T1000 (cell line): ENCODE data around the gene DGLUCY.
"Not testable (repeated sequence)": the region's sequence is repeated elsewhere in the genome, so short reads cannot be mapped to it uniquely, and the experiment has no call there.

Source experiments
- DNase-seq: peaks from one replicate; lab custom pipeline; 2025; ENCODE audit warnings: mixed read lengths; lab: John Stamatoyannopoulos, UW

Gene DGLUCY

DNA sequence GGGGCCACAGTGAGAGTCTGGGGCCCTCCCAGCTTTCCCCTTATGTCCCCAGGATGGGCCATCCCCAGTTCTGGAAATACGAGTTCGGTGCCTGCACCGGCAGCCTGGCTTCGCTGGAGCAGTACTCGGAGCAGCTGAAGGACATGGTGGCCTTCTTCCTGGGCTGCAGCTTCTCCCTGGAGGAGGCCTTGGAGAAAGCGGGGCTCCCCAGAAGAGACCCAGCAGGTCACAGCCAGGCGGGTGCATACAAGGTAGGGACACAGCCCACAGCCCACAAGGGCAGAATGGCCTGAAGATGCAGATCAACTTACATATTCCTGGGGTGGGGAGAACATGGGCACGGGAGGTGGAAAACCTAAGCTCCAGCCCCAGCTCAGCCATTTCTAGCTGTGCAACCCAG, 56.1 kb downstream of the DGLUCY start:
- no peak for DNase-seq

GRCh38 chr14:91170504-91171121, 56.7 kb downstream of the DGLUCY start:
- no peak for DNase-seq

GRCh38 chr14:91171291-91171690, 57.4 kb downstream of the DGLUCY start:
- no peak for DNase-seq

- DNase-seq = peak; percentile 62
These were observed 59.4 kb downstream of the DGLUCY start for GRCh38 chr14:91173221-91173670.

- no peak for DNase-seq
These were observed 60.0 kb downstream of the DGLUCY start for GRCh38 chr14:91173904-91174303.

- no peak for DNase-seq
These were observed 61.7 kb downstream of the DGLUCY start for GRCh38 chr14:91175291-91176201.

GRCh38 chr14:91177073-91178034, 63.5 kb downstream of the DGLUCY start:
- peak; percentile 24 for DNase-seq

DNA sequence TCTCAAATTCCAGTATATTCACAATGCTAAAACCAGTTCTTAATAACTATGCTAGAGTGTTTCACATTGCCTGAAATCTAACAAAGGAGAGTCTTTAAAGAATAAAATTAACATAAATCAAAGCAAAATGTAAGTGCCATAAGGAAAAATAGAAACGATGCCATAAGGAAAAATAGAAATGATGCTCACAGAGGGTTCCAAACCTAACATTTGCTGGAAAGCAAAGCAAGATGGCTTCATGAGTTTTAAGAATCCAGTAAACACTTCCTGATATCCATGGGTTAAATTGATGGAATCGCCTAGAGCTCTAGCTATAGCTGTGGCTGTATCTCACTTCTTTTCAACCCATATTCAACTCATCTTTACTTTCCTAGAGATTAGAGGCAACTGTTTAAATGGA, 66.7 kb downstream of the DGLUCY start:
- no peak for DNase-seq

- not testable (repeated sequence) for DNase-seq
These were observed 68.9 kb downstream of the DGLUCY start for GRCh38 chr14:91182753-91183152.

- DNase-seq = no peak
These were observed 70.7 kb downstream of the DGLUCY start for GRCh38 chr14:91184559-91184958.

- DNase-seq = no peak
These were observed 71.8 kb downstream of the DGLUCY start for GRCh38 chr14:91185721-91186120.

DNA sequence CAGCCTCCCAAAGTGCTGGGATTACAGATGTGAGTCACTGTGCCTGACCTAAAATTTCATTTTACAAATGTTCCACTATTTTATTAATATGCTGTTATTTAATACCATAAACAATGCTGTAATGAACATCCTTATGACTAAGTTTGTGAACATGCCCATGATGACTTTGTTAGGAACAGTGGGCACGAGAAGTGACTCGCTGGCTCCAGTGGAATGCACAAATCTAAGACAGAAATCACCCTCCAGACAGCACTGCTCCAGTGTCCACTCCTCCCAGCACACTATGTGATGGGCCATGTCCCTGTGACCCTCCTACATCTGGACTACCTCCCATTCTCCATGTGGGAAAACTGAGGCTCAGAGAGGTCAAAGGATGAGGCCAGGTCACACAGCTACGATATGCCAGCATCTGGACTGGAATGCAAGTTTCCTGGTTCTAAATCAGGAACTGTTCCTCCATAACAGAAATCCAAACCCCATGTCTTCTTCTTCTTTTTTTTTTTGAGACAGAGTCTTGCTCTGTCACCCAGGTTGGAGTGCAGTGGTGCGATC, 72.7 kb downstream of the DGLUCY start:
- DNase-seq = no peak

GRCh38 chr14:91187271-91187670, 73.4 kb downstream of the DGLUCY start:
- no peak for DNase-seq

GRCh38 chr14:91190853-91191252, 77.0 kb downstream of the DGLUCY start:
- no peak for DNase-seq

DNA sequence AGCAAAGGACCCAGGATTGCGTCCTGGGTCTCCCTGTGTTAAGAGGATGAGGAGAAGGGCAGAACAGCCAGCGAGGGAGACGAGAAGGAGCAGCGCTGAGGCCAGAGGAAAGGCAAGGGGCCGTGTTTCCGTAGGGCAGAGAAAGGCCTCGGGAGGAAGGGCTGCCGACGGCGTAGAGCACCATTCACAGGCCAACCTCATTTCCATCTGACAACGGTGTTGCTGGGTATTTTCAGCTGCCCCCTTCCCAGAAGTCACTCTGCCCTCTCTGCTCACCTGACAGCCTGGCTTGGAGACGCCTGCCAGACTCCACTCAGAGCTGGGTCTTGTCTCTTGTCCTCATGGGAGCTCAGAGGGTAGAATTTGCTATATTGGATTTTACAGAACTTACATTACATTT, 79.2 kb downstream of the DGLUCY start:
- no peak for DNase-seq

GRCh38 chr14:91195881-91196280, 82.0 kb downstream of the DGLUCY start:
- DNase-seq = no peak

DNA sequence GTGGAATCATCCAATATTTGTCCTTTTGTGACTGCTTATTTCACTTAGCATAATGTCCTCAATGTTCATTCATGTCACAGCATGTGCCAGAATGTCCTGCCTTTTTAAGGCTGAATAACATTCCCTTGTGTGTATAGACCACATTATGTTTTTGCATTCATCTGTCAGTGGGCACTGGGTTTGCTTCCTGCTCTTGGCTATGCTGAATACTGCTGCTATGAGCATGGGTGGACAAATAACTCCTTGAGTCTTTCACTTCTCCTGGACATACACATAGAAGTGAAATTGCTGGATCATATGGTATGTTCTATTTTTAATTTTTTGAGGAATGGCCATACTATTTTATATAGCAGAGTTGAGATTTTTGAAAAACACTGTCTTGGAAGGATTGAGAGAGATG, 83.8 kb downstream of the DGLUCY start:
- DNase-seq = no peak

GRCh38 chr14:91200802-91201201, 86.9 kb downstream of the DGLUCY start:
- DNase-seq = not testable (repeated sequence)

- no peak for DNase-seq
These were observed 88.5 kb downstream of the DGLUCY start for GRCh38 chr14:91202234-91202974.

DNA sequence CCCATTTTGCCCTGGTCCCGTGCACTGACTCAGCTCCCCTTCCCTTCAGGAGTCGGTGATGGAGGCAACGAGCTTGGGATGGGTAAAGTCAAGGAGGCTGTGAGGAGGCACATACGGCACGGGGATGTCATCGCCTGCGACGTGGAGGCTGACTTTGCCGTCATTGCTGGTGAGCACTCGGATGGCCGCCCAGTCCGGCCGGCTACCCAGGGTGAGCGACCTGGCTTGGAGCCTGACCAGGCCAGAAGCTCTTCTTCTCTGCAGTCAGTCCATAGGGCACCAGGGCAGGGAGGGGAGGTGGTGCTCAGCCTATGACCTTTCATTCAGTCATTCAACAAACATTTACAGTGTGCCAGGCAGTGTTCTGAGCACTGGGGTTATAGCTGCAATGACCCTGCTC, 90.8 kb downstream of the DGLUCY start:
- DNase-seq = no peak

GRCh38 chr14:91205459-91205858, 91.6 kb downstream of the DGLUCY start:
- no peak for DNase-seq
